NT2/D1 (cell line): ENCODE results near the gene XYLT1.

ENCODE experiments used
- SUZ12 ChIP-seq: IDR thresholded peaks from 2 replicates; pipeline ENCODE4 v1.6.1; 2011; ENCODE audit not compliant: insufficient read length, insufficient read depth; ENCODE audit errors: extremely low read depth
- YY1 ChIP-seq: IDR thresholded peaks from 2 replicates; pipeline ENCODE4 v1.6.1; 2011; ENCODE audit not compliant: insufficient read length, insufficient read depth
- ZNF274 ChIP-seq: IDR thresholded peaks from 2 replicates; pipeline ENCODE4 v1.6.1; 2011; ENCODE audit warnings: mild to moderate bottlenecking, low read depth, low read length

DNA sequence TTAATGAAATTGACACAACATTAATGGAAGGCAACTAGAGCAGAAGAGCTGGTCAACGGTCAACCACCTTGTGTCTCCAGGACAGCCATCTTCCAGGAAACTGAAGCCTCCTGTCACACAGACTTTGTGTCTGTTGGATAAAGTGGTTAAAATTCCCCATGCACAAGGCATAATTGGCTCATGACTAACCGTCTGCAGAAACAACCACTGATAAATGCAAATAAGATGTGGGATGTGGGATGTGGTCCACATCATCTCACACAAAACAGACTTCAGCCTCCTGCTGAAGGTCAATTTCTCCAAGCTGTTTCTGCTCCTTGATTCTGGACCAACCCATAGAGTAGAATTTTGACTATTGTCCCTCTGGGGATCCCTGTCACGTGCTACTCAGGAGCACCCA lies 26.9 kb upstream of the XYLT1 start:
- TF ChIP-seq SUZ12 (no peak), ZNF274 (no peak), YY1 (no peak)
